DMS 273 (cell line): ENCODE data around the gene RPL29.

Experiments used
- DNase-seq: peaks from one replicate; lab custom pipeline; 2025; ENCODE audit not compliant: unreplicated experiment; lab: John Stamatoyannopoulos, UW

The RPL29 gene

DNA sequence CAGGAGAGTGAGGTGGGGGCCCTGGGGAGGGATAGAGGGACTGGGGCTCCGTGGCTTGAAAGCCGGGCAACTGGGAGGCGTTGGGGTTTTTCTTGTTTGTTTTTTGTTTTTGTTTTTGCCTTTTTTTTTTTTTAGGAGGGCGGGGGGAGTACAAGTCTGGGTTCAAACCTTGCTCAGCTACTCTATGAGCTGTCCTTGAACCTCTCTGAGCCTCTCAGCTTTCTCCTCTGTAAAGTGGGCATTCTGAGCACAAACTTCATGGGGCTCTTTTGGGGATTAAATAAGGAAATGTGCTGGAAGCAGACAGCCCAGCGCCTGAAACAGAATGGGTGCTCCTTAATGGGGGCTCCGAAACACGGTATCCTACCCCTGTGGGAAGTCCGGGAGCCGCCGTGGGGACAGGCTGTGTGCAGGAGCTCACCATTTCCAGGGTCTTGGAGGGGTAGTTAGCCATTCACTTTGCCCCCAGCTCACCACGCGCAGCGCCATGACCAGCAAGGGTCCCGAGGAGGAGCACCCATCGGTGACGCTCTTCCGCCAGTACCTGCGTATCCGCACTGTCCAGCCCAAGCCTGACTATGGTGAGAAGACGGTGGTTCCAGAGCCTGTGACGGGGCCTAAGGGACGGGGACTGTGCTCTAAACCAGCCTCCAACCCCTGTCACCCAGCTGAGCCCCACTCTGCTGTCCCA, 12.0 kb downstream of the RPL29 start:
- no peak for DNase-seq

DNA sequence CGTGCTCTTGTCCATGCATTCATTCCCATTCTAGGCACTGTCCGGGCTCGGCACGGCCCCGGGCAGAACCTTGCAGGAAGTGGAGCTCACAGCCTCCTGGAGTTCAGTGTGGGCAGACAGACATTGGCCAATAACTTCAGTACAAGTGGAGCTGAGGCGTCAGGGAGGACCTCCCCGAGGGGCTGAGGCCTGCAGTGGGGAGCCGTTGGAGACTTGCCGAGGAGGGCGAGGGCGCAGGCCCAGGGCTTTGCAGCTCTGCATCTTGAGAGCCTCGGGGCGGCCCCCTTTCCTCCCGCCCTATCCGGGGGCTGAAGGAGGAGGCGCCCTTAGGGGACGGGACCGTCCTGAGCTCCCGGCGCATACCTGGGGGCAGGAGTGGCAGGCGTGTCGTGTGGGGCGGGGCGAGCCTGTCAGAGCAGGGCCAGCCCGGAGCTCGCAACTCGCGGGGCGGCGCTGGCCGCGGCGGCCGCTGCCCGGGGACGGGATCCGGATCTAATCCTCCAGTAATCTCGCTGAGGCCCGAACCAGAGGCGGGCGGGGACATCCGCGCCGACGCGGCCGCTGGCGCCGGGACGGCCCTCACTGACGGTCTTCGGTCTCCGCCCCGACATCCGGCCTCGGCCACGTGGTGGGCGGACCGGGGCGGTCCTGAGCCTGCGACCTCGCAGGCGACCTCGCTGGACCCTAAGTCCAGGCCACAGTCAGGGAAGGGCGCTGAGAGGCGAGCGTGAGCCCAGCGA, 12.7 kb downstream of the RPL29 start, which contains the start of gene ACY1:
TSS of gene ACY1 (plus strand) at position 698 of the 740 bp plus-strand sequence. CDS start 530 bp downstream, outside the sequence.
- peak; percentile 88 for DNase-seq

GRCh38 chr3:51982352-51982837, 13.3 kb downstream of the RPL29 start:
- peak; percentile 68 for DNase-seq

GRCh38 chr3:51980253-51980652, 15.4 kb downstream of the RPL29 start:
- DNase-seq: no peak

GRCh38 chr3:51978143-51978502, 17.6 kb downstream of the RPL29 start:
- DNase-seq: no peak

- no peak for DNase-seq
Observed at GRCh38 chr3:51977446-51978142, 18.1 kb downstream of the RPL29 start.

DNA sequence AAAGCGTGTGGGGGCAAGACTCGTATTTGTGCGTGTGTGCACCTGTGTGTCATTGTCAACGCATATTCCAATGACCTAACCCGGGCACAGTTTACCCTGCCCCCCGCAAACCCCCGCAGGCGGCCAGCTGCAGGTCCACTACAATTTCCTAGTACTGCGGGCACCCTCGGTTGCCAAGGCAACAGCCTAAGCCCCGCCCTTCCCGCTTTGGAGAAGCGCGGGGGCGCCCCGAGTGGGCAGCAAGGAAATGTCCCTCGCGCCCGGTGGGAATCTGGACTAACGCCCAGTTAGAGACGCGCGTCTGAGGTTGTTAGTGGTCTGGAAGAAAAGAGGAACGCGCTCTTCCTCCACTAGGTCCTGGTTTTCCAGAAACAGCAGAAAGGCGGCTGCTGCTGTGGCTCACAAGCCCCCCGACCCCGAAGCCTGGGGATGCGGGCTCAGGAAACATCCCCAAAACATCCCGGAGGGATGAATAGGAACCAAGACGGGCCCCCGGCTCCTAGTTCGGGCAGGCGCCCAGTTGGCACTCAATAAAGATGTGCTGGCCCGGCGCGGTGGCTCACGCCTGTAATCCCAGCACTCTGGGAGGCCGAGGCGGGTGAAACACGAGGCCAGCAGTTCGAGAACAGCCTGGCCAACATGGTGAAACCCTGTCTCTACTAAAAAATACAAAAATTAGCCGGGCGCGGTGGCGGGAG, 19.7 kb downstream of the RPL29 start:
- peak; percentile 69 for DNase-seq

- peak; percentile 83 for DNase-seq
Observed at GRCh38 chr3:51974963-51975851, 20.5 kb downstream of the RPL29 start, which contains the start of gene ABHD14A. Gene ABHD14A (plus strand): TSS chr3:51975064. CDS start chr3:51975136, 72 bp downstream.

DNA sequence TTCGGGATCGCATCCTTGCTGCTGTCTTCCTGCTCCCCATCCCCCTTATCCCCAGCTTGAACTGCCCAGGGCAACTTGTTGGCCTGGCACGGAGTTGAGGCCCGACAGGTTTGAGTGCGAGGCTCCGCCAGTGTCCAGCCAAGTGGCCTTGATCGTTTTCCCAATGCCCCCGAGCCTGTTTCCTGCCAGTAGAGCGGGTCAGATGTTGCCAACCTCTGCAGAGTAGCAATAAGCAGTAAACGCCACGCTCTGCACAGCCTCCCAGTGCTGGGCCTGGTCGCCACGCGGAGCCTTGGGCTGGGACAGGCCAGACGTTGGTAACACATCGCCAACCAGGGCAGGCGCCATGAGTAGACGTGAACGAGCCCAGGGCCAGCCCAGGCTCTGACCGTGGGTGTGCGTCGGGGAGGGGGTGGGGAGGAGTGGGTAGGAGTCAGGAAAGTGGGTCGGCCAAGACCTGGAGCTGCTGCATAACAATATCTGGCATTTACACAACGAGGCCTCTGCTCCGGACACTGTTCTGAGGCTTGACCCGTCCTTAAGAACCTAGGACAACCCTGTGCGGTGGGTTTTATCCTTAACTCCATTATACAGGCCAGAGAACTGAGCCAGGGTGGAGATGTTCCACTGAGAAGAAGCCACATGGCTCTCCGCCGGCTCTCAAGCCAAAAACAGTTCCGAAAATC, 21.3 kb downstream of the RPL29 start:
- no peak for DNase-seq

DNA sequence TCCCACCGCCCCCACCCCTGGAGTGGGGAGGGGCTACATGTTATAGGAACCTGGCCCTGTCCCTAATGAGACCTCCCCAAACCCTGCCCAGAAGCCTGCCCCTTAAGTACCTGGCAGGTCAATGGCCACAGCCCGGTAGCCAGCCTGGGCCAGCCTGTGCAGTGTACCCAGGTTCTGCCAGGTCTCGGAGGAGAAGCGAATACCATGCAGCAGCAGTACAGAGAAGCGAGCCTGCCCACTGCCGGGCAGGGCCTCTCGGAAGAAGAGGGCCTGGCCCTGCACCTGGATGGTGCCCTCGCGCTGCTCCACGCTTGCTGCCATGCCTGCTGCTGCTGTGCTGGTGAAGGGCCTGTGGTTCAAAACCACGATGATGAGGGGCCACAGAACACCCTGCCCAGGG, 24.3 kb downstream of the RPL29 start:
- no peak for DNase-seq

GRCh38 chr3:51970606-51971300, 24.9 kb downstream of the RPL29 start:
- peak; percentile 71 for DNase-seq

- peak; percentile 57 for DNase-seq
Observed at GRCh38 chr3:51969841-51970240, 25.9 kb downstream of the RPL29 start.

- no peak for DNase-seq
Observed at GRCh38 chr3:51968883-51969678, 26.6 kb downstream of the RPL29 start.

DNA sequence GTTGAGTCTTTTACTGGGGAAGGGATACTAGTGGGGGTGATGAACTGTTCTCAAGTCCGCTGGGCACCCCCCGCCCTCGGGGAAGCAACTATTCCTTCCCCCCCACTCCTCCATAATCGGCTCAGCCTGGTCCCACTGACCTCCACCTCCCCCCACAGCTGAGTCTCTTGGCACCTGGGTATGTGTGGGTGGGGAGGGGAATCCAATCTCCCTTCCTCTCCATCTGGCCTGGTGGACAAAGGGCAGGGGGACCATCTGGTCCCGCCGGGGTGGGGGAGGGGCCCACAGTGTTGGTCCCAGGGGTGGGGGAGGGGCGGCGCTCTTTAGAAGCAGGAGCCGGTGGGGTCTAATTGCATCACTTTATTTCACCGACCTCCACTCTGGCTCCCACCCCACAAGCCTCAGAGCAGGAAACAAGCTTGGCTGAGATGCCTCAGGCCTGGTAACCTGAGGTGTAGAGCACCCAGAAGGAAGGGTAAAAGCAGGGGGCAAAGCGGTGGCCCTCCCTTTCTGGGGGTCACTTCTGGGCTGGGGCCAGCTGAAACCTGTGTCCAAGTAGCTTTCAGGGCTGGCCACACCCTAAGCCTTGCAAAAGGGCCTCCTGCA, 27.4 kb downstream of the RPL29 start:
- peak; percentile 86 for DNase-seq

GRCh38 chr3:51967384-51968169, 28.1 kb downstream of the RPL29 start, which contains the start of gene PCBP4:
Gene PCBP4 (minus strand): TSS chr3:51967454. CDS start chr3:51961240, 6,214 bp downstream.
- peak; percentile 68 for DNase-seq

- DNase-seq: peak; percentile 52
Observed at GRCh38 chr3:51966922-51967383, 28.7 kb downstream of the RPL29 start.

- no peak for DNase-seq
Observed at GRCh38 chr3:51966486-51966885, 29.2 kb downstream of the RPL29 start.
